ENCODE data around the gene ZBTB7C.

ZBTB7C gene

GRCh38 chr18:48391868-48392267, 17.3 kb downstream of the ZBTB7C start:
- DNase-seq = peak in 11 of 56 donors; percentile 9 to 49 (median 21)

DNA sequence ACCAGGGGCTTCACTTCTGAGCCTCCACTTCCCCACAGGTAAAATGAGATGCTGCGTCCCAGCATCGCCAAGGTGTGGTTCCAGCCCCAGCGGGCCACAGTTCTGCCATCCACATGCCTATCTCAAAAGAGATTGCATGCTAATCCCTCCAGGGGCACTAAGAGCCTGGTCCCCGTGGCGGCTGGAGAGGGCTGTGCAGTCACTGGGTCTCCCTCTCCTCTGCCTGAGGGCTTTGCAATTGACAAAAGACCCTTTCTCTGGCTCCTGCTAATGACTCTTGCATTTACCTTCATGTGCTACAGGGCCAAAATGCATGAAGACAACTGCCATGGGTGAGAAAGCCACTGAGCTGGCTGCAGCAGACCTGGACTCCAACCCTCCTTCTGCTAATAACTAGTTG, 18.5 kb downstream of the ZBTB7C start:
- DNase-seq = no peak

GRCh38 chr18:48388478-48388877, 20.7 kb downstream of the ZBTB7C start:
- DNase-seq = no peak

DNA sequence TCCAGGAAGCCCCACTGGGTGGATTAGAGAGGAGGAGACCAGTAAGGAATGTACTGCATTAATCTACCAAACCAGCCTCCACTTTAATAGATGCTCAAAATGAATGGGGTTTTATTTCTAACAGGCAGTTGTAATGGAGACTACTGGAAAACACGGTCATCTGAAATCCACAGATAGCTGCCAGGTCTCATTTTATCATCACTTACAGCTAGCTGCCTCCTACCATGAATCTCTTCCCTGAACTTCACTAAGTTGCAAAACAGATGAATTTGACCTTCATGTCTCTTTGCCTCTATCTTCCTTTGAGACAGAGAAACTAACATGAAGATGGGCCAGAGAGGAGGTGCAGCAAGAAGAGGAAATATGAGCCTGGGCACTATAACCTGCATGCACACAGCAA, 21.9 kb downstream of the ZBTB7C start:
- DNase-seq = no peak

DNA sequence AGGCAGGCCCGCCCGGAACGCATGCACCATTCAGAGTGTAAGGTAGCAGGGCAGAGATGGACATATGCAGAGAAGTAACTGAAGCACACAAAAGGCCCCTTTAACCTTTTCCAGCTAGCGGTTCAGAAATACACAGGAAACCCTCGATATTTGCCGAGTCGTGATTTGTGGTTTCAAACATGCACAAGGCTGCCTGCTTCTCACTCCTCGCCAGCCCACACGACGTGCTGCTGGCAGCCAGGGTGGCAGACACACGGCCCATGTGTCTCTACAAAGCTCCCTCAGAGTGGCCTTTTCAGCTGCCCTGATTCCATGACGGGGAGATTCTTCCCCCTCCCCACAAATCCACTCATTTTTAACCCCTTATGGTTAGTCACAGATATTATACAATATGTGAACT, 23.6 kb downstream of the ZBTB7C start:
- no peak for DNase-seq

GRCh38 chr18:48376934-48377333, 32.2 kb downstream of the ZBTB7C start:
- no peak for DNase-seq

DNA sequence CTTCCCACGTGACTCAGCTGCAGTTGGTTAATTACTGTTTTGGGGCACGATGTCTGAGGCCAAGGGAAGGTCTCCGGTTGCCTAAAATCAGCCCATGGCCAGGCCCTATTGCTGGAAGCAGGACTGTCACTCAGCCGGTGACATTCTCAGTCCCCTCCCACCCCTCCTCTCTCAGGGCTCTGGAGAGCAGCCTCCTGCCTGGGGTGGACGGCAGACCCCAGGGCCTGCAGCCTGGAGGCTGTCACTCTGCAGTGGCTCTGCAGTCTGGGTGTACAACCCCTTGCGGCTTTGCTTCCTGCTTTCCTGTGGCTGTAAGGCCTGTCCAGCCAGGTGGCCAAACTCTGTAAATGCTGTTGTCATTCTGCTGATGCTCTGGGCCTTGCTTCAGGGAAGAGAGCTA, 32.8 kb downstream of the ZBTB7C start:
- no peak for DNase-seq

DNA sequence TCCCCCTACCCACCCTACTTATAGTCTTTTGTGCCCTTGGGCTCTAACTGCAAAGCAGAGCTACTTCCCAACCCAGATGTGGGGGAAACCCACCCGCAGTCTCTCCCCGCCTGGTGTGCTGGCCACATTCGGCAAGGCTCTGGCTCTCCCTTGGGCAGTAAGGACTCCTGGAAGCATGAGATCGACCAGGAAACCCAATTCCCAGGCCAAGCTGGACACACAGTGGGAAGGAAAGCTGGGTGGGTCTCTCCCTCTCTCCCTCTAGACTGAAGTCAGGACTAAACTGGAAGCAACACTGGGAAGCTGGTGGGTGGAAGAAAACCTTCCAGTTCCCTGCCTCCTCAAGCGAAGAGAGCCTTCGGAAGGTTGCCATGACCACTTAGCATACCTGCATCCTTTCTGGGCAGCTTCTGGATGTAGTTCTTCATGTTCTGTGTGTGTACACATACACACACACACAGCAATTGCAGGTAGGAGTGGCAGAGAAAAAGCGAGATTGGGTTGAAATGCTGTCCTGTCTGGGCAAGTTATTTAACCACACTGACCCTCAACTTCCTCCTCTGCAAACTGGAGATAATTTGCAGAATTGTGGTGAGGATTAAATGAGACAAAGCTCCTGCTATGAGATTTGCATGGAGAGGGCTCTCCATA, 33.9 kb downstream of the ZBTB7C start:
- DNase-seq = no peak

GRCh38 chr18:48374423-48375149, 34.6 kb downstream of the ZBTB7C start:
- no peak for DNase-seq

- no peak for DNase-seq
Measured at GRCh38 chr18:48371854-48372602, 37.2 kb downstream of the ZBTB7C start.

DNA sequence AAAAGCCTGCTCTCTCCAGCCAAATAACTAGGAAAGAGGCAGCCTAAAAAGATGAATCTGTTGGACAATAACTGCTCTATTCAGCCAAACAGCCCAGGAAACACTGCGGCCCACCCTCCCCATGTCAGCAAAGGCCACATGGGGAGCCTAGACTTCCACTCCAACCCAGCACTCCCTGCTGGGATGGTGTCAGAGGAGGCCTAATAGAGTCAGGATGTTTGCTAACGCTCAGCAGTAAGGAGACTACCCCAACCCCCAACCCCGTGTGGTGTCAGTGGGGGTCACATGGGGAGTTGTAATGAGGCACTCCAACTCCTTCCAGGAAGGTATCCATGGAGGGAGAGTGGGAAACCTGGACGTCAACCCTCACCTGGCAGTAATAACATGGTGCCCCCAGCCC, 41.6 kb downstream of the ZBTB7C start:
- no peak for DNase-seq

GRCh38 chr18:48365965-48366364, 43.2 kb downstream of the ZBTB7C start:
- DNase-seq = no peak

DNA sequence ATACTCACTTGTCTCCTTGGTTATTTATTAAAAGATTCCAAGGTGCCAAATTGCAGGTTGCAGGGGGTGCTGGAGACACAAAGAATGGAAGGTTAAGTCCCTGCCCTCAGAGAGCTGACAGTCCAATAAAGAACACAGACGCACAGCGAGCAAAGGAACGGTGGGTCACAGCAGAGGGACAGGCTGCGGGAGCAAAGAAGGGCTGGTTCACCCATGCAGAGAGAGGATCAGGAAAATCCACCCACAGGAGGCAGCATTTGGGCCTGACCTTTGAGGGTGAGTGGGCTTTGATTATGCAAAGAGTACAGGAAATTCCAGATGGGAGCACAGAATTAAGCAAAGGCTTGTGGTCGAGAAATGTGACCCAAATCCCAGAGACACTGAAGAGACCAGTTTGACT, 45.0 kb downstream of the ZBTB7C start:
- no peak for DNase-seq

DNA sequence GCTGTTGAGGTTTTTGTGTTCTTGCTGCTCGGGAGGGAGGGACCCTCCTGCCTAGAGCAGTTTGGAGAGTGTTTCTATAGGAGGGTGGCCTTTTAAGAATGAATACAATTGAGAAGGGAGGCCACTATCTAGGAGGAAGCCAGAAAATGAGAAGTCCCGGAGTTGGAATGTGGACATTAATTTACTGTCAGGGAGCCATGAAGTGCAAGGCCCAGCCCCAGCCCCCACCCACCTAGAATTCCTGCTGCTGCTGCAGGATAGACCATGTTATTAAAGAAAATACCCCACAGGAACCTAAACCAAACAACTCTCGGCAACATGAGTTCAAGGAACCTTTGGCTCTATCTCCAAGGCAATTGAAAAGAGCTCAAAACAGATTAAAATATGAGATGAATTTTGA, 46.0 kb downstream of the ZBTB7C start:
- DNase-seq = no peak

GRCh38 chr18:48361801-48362200, 47.4 kb downstream of the ZBTB7C start:
- DNase-seq = no peak

DNA sequence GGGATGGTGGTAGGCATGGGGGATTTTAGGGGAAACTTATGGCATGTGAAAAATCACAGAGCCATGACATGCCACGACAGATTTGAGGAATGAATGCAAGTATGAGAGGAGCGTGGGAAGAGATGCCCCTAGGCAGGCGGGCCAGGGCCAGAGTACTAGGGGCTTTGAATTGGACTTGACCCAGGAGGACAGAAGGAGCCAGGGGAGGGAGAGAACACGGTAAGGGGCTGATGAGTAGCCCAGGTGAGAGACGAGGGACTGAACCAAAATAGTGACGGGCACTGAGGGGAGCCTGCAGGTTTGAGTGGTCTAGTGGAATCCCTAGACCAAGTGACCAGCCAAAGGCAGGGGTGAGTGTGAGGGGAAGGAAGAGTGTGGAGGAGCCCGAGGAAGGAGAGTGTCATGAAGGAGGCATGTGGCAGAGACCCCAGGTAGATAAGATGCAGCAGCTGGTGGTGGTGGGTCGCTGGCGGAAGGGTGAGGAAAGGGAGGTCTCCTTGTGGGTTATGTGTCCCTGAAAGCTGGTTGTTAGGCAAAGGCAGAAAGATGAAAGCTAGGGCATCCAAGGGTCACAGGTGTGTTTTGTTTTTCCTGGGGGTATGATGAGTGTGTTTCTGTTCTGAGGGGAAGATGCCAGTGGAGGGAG, 48.7 kb downstream of the ZBTB7C start:
- DNase-seq = no peak

DNA sequence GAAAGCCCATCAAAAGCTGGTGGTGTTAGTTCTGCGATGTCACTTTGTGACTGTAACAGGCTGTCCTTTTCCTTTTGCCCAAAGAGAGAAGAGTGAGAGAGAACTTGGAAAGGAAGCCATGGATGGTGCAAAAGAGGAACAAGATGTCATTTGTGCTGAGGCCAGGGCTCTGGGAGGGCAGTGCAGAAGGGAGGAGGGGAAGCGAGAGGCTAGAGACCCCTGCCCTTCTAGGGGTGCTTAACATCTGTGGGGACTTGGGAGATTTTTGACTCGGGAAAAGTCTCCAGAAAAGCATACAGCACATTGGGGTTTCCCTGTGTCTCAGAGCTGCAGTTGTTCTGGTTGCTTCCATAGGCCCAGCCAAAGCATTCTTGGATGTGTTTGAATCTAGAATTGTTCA, 49.6 kb downstream of the ZBTB7C start:
- no peak for DNase-seq

GRCh38 chr18:48358868-48359267, 50.3 kb downstream of the ZBTB7C start:
- DNase-seq = no peak

DNA sequence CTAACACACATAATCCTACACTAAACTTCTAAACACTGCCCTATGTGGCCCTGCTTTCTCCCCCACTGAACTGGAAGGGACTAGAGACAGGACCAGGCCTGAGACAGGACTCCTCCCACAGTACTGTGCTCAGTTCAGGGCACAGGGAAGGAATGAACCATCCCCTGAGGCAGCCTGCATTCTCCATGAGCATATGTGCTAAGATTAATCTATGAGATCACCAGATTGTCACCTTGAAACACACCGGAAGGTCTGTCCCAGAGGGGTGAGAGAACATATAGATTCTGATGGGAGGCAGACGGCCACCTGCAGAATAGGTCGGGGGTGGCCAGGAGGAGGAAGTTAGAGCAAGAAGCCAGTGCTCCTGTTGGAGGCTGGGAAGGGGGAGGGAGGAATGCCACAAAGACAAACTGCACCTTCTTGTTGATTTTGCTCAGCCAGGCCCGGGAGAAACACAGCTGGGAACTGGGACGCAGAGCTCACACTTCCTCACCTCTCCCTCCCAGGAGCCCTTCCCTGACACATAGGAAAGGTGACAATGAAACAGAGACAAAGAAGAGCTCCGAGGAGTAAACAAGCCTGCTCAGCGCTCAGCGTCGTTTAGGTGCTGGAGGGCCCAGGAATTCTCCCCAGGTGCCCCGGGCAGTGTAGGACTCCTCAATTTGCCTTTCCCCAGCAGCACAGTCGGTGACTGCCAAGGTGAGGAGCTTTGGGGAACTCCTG, 52.1 kb downstream of the ZBTB7C start:
- no peak for DNase-seq

DNA sequence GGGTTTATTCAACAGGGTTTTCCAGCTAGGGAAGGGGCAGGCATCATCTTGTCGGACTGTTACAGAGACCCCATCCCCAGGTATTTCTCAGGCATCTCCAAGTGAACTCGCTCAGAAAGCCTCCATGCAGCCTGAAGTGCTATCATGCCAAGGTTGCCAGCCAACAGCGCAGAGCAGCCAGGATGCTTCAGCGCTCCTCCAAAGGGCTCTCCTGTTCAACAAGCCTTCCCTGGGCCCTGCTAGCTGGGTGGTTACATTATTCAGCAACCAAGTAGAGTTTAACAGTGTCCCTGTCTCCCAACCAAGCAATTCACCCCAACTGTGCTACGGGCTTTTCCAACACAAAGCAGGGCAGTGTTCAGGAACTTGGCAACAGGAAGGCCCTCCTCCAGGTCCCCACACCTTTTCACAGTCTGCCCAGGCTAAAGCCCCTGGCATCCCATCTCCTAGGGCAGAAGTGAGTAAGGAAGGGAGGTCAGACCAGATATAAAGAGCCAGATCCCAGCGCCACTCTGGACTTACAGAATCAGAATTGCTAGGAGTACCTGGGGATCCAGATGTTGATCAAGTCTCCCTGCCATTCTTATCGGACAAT, 52.9 kb downstream of the ZBTB7C start:
- DNase-seq = no peak
